GM12872 (cell line): ENCODE data around the gene BMPER.

ENCODE experiments used
- CTCF ChIP-seq: IDR thresholded peaks from 3 replicates; pipeline ENCODE4 v1.5.1; 2011; ENCODE audit warnings: low read depth, mild to moderate bottlenecking, low read length, moderate library complexity; ENCODE audit not compliant: insufficient read depth

BMPER gene

GRCh38 chr7:33893377-33893776 lies 12.0 kb upstream of the BMPER start:
- TF ChIP-seq CTCF, result no peak

DNA sequence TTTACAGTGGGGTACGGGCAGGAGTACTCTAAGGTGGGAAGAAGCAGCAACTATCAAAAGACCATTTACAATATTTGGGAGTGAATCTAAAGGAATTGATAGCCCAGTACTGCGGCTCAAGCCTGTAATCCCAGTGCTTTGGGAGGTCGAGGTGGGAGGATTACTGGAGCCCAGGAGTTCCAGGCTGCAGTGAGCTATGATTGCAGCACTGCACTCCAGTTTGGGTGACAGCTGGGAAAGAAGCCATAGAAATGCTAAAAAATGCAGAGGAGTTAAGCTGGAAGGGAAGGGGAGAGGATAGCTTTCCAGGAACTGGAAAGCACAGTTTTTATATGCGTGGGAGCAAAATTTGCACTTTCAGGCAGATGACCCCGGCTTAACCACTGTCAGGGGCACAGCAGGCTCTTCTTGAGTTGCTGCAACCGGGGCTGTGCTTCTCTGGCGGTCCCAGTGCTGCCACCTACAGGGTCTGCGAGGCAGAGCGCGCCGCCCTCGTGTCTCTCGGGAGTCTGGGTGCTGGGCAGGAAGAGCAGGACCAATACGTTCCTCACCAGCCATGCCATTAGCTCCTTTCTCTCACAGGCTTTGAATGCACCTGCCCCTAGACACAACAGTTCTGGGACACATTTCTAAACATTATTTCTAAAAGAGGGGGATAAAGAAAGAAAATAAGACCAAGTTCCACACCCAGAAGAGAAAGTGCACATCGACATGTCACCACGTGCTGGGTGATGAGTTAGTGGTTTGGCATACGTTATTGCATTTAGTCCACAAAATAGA lies 10.1 kb upstream of the BMPER start:
- peak; percentile 90 for TF ChIP-seq CTCF

GRCh38 chr7:33900501-33900900 lies 4.8 kb upstream of the BMPER start:
- no peak for TF ChIP-seq CTCF

- no peak for TF ChIP-seq CTCF
Observed at GRCh38 chr7:33901199-33901598, 4.1 kb upstream of the BMPER start.

- TF ChIP-seq CTCF, result no peak
Observed at GRCh38 chr7:33901847-33902246, 3.5 kb upstream of the BMPER start.

- no peak for TF ChIP-seq CTCF
Observed at GRCh38 chr7:33902746-33903145, 2.6 kb upstream of the BMPER start.

GRCh38 chr7:33903791-33904680 lies 1.3 kb upstream of the BMPER start:
- no peak for TF ChIP-seq CTCF
